ENCODE results near the gene KCNQ1.

Gene KCNQ1

DNA sequence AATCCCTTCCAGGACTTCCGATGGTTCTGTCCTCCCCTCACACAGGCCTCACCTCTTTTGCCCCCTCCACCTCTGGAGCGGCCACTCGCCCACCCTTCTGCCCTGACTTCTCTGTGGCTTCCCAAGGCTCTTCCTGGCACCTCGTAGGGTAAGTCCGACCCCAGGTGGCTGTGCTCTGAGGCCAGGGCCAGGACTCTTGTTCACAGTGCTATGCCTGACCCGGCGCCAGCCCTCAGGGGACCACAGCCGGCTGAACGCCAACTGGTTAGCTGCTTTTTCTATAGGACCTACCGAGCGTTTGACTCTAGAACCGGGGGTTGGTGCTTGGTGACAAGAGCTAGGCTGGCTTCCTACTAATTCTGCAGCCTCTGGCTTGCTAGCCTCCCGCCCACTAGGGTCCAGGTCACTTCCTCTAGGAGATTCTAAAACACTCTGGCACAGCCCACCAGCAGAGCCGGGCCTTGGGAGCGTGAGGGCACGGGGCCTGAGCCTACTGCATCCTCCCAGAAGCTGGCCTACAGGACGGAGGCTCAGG lies 283.4 kb downstream of the KCNQ1 start:
- no peak for DNase-seq

- no peak for DNase-seq
These were observed 284.0 kb downstream of the KCNQ1 start for GRCh38 chr11:2728663-2729332.

DNA sequence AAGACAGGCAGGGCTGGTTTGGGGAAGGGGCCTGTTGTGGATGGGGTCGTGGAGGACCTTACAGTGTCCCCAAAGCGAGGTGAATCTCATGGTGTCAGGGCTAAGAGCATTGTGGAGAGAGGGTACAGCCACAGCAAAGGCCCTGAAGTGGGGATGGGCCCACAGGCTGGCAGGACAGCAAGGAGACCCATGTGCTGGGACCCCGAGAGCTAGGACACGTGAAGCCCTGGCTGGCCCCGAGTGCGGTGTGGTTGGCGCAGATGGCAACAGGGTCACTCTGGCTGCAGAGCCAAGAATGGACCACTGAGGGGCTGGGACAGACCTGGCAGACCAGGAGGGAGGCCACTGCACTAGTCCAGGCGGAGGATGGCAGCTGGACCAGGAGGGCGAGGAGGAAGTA lies 285.0 kb downstream of the KCNQ1 start:
- no peak for DNase-seq

GRCh38 chr11:2730272-2731129 lies 285.7 kb downstream of the KCNQ1 start:
- DNase-seq = no peak

DNA sequence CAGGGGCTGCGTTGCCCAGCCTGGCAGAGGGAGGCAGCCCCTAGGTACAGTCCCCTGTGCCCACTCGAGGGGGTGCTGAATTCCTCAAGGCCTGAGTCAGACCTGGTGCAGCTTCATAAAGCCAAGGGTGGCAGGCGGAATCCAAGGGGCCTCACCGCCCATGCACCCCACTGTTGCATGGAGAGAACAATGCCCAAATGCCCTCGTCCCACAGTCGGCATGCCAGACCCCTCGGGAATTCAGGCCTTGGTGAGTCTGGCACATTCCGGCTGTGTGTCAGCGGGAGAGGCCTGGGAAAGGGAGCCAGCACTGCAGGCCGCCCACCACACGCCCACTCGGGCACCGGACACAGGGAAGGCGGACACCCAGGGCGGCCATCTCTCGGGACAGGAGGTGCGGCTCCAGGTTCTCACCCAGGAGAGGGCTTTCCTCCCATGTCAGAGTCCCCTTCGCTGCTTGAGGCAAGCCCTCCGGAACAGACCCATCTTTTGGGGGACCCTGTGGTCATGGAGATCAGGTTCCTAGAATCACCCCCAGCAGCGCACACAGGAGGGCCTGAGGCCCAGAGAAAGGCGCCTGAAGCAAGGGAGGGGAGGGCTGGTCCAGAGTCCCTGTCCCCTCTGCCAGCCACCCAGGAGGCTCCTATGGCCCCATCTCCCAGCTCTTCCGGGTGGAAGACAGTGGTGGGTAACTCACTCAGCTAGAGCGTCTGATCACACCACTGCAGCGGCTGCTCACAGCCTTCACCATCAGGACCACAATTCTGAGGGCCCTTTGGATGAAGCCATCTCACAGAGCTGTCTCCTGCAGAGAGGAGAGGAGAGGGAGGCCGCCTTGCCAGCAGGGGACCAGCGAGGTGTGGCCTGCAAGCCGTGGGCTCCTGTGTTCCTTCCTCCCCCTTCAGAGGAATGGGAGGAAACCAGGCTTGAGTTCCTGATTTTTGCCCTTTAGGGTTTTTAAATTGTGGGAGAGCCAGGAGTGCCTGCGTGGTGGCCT lies 286.6 kb downstream of the KCNQ1 start:
- DNase-seq = no peak

- DNase-seq = no peak
These were observed 287.6 kb downstream of the KCNQ1 start for GRCh38 chr11:2732261-2732939.

GRCh38 chr11:2732940-2733628 lies 288.3 kb downstream of the KCNQ1 start:
- DNase-seq = no peak

DNA sequence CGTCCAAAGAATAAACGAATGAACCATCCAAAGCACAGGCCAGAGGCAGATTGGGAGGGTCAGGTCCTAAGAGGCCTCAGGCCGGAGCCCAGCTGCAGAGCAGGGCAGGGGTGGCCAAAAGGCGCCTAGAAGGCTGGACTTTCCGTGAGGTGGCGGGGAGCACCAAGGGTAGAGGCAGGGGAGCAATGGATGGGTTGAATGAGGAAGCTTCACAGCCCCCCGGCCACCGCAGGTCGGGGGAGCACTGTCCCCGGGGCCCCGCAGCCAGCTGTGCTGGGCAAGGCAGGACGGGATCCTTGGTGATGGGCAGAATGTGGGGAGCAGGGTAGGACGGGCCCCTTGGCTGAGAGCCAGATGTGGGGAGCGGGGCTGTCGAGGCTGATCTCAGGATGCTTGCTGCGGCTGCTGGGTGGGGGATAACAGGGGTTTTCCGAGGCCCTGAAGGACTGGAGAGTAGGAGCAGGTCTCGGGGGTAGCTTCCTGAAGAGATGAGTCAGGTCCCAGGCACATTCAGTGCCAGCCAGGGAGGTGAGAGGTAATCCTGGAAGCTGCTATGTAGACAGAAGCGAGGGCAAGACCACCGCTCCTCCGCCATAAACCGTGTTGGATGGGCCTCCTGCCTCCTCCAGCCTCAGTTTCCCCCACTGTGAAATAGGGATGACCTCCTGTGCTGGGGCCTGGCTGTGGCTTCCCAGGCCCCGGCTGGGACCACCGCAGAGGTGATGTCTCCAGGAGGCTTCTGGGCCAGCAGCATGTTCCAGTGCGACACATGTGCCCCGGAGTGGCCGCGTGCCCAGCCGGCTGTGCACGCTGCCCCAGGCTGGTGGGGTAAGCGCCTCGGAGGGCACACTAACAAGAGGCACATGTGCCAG lies 289.6 kb downstream of the KCNQ1 start:
- no peak for DNase-seq

GRCh38 chr11:2735053-2735589 lies 290.3 kb downstream of the KCNQ1 start:
- no peak for DNase-seq

DNA sequence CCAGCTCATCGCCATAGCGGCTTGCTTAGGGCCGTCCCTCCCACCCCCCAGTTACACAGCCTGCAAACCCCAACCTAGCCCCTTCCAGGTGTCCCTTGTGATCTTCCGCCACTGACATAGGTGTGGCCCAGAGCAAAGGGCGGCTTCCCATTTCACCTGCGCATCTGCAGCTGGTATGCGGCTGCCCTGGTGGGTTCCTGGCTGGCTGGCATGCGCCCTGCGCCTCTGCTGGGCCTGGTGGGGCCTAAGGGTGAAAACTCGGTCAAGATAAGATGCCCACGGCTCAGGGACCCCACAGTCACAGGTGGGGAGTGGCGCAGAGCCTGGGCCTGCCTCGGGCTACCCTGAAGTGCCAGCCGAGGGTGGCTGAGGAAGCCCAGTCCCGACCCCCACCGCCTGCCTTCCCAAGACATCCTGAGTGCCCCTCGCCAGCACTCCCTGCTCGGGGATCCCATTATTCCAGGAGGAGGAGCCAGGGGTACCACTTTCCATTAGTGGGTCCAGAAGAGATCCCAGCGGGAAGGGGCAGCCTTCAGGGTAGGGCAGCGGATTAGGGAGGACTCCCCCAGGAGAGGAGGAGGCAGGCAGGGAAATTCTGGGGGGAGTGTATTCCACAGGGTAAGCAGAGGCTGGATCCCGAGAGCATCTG lies 291.9 kb downstream of the KCNQ1 start:
- DNase-seq = no peak

- no peak for DNase-seq
These were observed 292.4 kb downstream of the KCNQ1 start for GRCh38 chr11:2737226-2737590.

DNA sequence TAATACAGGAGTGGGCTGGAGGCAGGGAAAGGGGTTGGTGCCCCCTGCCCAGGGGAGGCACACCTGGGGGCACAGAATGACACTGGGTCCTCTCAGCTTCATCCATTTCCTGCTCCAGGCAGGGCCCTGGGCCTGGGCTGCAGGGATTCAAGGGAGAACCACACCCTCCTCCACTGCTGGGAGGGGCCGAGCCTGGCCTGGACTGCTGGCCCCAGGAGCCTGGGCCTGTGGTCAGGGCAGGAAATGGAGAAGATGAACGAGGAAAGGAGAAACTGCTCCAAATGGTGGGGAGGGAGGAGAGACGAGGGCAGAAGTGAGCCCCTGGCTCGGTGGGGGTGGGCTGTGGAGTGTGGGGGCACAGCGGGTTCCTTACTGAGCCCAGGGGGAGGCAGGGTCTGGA lies 293.1 kb downstream of the KCNQ1 start:
- no peak for DNase-seq

DNA sequence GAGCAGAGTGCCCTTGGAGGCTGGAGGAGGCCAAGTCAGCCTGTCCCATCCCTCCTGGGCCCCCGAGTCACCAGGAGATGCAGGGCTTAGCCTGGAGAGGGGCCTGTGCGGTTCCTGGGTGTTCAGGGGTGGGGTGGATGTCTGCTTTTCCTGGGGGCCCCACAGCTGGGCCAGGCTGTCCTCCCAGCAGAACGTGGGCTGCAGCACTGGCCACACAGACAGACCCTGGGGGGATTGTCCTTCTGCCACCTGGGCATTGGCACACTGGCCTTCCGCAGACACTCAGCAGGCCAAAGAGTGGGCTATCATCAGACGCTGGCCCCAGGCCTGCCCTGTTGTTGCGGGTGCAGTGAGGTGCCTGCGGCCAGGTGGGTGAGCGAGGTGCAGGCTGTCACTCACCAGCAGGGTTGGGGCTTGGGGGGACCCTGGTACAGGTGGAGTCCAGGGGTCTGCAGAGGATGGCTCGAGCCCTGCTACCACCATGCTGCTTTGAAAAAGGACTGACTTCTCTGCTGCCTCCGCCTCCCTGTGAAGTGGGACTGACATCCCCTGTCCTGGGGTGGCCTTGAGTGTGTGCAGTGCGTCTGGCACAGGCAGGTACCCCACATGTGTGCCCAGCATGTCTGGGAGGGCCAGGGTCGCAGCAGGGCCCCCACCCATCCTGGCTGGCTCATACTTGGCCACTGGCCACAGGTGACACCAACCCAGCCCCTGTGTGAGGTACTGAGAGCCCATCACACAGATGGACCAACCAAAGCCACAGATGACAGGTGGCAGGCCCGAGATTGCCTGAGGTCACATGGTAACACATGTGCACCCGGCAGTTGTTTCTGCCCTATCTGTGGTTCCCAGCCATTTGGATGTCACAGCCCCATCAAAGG lies 294.0 kb downstream of the KCNQ1 start:
- DNase-seq = no peak

GRCh38 chr11:2739531-2740274 lies 294.9 kb downstream of the KCNQ1 start:
- no peak for DNase-seq

- DNase-seq = no peak
These were observed 295.6 kb downstream of the KCNQ1 start for GRCh38 chr11:2740275-2740940.

- DNase-seq = no peak
These were observed 296.2 kb downstream of the KCNQ1 start for GRCh38 chr11:2741006-2741376.

DNA sequence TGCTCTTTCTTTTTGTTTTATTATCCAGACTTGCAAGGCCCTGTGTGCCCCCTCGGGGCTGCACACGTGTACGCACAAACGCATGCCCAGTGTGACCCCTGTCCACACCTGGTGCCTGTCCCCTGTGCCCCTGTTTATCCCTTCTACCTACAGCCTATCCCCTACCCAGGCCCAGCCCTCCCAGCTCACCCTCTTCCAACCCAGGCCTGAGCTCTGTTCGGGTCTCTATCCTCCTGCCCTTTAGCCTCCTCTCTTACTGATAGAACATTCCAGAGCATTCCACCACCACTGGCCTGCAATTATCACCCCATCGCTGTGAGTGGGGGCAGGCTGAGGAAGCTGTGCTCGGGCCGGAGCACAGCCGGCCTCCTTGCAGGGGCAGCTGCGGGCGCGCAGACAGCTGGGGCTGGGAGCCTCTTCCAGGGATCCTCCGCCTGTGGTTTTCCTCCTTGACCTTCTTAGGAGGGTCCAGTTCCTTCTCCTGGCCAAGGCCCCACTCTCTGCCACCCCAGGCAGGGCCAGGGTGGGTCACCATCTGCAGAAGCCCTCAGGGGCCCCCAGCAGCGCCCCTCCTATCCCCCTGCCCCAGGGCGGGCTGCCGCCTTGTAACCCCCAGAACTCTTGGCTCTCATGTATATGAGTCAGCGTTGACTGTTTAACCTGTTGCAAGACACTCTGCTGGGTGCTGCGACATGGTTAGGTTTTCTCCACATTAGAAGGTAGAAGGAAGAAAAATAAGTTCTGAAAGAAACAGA lies 296.7 kb downstream of the KCNQ1 start:
- no peak for DNase-seq

Data from stimulated activated CD8-positive, alpha-beta memory T cell treated with anti-CD3 and anti-CD28 coated beads, Interleukin-4, amount 100 ng/mL, for 48 hours (primary cell).